Measurements from ENCODE around the gene BRD4.

- TF ChIP-seq POLR2AphosphoS5 (IDR thresholded peaks at IDR 0.05; ENCODE audit: low read depth) (no peak), ZNF462 (CRISPR knock-in tag; IDR thresholded peaks at IDR 0.05) (no peak), REST (IDR thresholded peaks at IDR 0.05; ENCODE audit: unreplicated experiment) (no peak)
- TF ChIP-seq, protein P1, sequence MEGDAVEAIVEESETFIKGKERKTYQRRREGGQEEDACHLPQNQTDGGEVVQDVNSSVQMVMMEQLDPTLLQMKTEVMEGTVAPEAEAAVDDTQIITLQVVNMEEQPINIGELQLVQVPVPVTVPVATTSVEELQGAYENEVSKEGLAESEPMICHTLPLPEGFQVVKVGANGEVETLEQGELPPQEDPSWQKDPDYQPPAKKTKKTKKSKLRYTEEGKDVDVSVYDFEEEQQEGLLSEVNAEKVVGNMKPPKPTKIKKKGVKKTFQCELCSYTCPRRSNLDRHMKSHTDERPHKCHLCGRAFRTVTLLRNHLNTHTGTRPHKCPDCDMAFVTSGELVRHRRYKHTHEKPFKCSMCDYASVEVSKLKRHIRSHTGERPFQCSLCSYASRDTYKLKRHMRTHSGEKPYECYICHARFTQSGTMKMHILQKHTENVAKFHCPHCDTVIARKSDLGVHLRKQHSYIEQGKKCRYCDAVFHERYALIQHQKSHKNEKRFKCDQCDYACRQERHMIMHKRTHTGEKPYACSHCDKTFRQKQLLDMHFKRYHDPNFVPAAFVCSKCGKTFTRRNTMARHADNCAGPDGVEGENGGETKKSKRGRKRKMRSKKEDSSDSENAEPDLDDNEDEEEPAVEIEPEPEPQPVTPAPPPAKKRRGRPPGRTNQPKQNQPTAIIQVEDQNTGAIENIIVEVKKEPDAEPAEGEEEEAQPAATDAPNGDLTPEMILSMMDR (conservative IDR thresholded peaks at IDR 0.05; ENCODE audit: low read depth in 2 of 2), result no peak
These were observed 26.6 kb downstream of the BRD4 start for GRCh38 chr19:15305582-15306334.
